HFFc6 (cell line): Measurements from ENCODE around the gene EEF1A1. TPM values are rescaled to one million over a fixed set of nuclear protein-coding genes. Genes with fewer than 3 reads are reported as not detected.
A peak's percentile ranks its signal among the peaks of the same experiment; 100 is the strongest.
"Not testable (repeated sequence)": the region's sequence is repeated elsewhere in the genome, so short reads cannot be mapped to it uniquely, and the experiment has no call there.

ENCODE experiments used
- DNase-seq: peaks from one replicate; pipeline ENCODE4 v3.0.0-alpha.2; 2018
- H3K27ac Mint-ChIP-seq: 2 replicates; pipeline ENCODE4 v1.8.0; 2020; ENCODE audit warnings: mild to moderate bottlenecking, mixed read lengths
- H3K27me3 Mint-ChIP-seq: 2 replicates; pipeline ENCODE4 v1.8.0; 2021; ENCODE audit warnings: mild to moderate bottlenecking, moderate library complexity, mixed read lengths; ENCODE audit not compliant: insufficient read depth
- H3K36me3 Mint-ChIP-seq: 2 replicates; pipeline ENCODE4 v1.8.0; 2021; ENCODE audit warnings: low read depth, mixed read lengths
- H3K4me1 Mint-ChIP-seq: 2 replicates; pipeline ENCODE4 v1.8.0; 2020; ENCODE audit warnings: low read depth, mixed read lengths
- H3K4me3 Mint-ChIP-seq: 2 replicates; pipeline ENCODE4 v1.8.0; 2020; ENCODE audit warnings: mild to moderate bottlenecking, moderate library complexity, mixed read lengths
- H3K9me3 Mint-ChIP-seq: 2 replicates; pipeline ENCODE4 v1.8.0; 2020; ENCODE audit warnings: mild to moderate bottlenecking, mixed read lengths
- CTCF ChIP-seq: fragments of 200-600 bp; sonication (generic); IDR thresholded peaks from 2 replicates; pipeline ENCODE4 v1.5.0; 2021; ENCODE audit warnings: antibody characterized with exemption, mild to moderate bottlenecking
- total RNA-seq, 6 experiments: library from RNA; stranded (reverse); fragmentation: NEBNext Ultra II Directional; extraction: Animal tissue kit (Norgen Biotek cat#: 25700); gene quantifications; 2 replicates in 1 of 6; 3 replicates in 5 of 6; pipeline ENCODE4 v1.2.3, GENCODE V29; 2021

Gene EEF1A1
- total RNA-seq, 6 experiments from 2014 or later, result 8,709 to 10,268 (median 10,123) TPM

GRCh38 chr6:73518100-73518981, 2.5 kb downstream of the EEF1A1 start:
- Mint-ChIP-seq H3K9me3 (peaks cover 48% of the 10 kb centered on the region), H3K36me3 (peaks cover 59% of the 10 kb centered on the region), H3K4me3 (peak overlapping the region; percentile 97), H3K27ac (peak overlapping the region; percentile 100), H3K4me1 (peaks cover 39% of the 10 kb centered on the region), H3K27me3 (peaks cover 74% of the 10 kb centered on the region)
- DNase-seq, result not testable (repeated sequence)

DNA sequence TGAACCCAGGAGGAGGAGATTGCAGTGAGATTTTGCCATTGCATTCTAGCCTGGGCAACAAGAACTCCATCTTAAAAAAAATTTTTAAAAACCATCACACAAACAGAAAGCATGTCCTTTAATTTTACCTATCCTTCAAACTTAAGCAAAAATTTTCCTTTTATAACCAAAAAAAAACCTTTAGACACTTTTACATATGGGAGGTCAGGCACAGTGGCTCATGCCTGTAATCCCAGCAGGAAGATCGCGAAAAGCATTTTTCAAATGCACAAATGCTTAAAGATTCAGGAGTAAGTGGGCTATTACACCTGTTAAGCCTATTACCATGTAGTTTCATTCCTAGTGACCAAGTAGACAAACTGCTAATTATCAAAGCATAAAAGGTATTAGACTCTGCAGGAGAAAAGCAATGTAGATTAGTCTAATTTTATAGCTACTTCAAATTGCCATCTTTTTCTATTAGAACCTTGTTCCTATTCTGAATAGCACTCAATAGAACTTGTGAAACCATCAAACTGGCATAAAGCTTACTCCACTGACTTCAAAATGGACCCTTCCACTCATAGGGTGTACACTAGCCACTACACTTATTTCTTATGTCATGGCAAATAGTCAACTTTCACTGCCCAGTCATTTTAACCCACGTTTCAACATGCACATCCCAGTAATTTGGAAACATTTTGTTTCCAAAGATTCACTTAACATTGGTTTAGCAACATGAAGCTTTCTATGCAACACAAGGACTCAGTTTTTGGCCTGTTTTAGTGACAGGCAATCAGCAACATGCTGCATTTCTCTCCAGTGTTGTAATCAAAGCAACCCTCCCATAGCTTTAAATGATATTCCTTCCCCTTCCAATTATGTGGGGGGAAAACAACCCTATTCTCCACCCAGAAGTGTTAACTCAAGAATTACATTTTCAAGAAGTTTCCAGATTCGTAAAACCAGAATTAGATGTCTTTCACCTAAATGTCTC, 4.0 kb downstream of the EEF1A1 start:
- H3K9me3 Mint-ChIP-seq, result peaks cover 50% of the 10 kb centered on the region
- TF ChIP-seq CTCF, result no peak
- peaks cover 85% of the 10 kb centered on the region for H3K27me3 Mint-ChIP-seq
- DNase-seq, result no peak
- H3K27ac Mint-ChIP-seq, result peak overlapping the region; percentile 100
- peaks cover 59% of the 10 kb centered on the region for H3K36me3 Mint-ChIP-seq
- peak overlapping the region; percentile 97 for H3K4me3 Mint-ChIP-seq
- peaks cover 28% of the 10 kb centered on the region for H3K4me1 Mint-ChIP-seq

DNA sequence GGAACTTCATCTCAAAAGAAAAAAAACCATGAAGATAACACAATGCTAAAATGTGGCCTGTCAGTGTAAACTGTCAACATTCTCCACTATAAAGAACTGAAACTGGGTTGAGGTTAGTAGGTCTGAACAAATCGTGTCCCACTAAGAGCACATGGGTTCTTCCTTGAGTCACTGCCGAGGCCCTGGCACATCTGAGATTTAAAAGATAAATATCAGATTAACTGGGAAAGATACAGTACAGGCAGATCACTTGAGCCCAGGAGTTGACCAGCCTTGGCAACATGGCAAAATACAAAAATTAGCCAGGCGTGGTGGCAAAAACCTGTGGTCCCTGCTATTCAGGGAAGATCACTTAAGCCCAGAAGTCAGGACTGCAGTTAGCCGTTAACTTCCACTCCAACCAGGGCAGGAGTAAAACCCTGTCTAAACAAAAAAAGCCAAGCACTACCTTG, 5.6 kb downstream of the EEF1A1 start:
- peak overlapping the region; percentile 97 for H3K4me3 Mint-ChIP-seq
- peaks cover 43% of the 10 kb centered on the region for H3K9me3 Mint-ChIP-seq
- no peak for DNase-seq
- peak overlapping the region; percentile 100 for H3K27ac Mint-ChIP-seq
- H3K36me3 Mint-ChIP-seq, result peaks cover 51% of the 10 kb centered on the region
- peaks cover 25% of the 10 kb centered on the region for H3K4me1 Mint-ChIP-seq
- peaks cover 86% of the 10 kb centered on the region for H3K27me3 Mint-ChIP-seq
- TF ChIP-seq CTCF, result no peak

DNA sequence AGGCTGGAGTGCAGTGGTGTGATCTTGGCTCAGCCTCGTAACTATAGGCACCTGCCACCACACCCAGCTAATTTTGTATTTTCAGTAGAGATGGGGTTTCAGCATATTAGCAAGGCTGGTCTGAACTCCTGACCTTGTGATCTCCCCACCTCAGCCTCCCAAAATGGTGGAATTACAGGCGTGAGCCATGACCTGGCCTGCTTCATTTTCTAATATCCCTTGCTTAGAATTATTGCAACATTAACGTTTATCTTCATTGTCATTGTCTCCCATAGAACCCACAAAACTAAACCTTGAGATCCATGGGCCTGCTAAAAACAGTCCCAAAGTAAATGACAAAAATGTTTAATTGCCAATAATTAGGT, 6.1 kb downstream of the EEF1A1 start:
- DNase-seq, result no peak
- peaks cover 81% of the 10 kb centered on the region for H3K27me3 Mint-ChIP-seq
- peaks cover 38% of the 10 kb centered on the region for H3K9me3 Mint-ChIP-seq
- H3K4me1 Mint-ChIP-seq, result peaks cover 25% of the 10 kb centered on the region
- peak overlapping the region; percentile 97 for H3K4me3 Mint-ChIP-seq
- no peak for TF ChIP-seq CTCF
- peaks cover 46% of the 10 kb centered on the region for H3K36me3 Mint-ChIP-seq
- peak overlapping the region; percentile 100 for H3K27ac Mint-ChIP-seq

DNA sequence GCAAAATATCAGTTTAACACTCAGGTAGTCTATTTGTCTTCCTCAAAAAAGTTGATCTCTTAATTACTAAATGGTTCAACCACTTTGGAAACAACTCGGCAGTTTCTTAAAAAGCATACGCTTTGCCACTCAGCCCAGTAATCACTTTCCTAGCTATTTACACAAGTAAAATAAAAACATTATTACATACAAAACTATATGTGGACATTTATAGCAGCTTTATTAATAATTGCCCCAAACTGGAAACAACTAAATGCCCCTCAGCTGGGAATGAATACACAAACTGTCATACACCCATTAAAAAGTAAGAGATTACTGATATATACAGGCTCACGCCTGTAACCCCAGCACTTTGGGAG, 7.4 kb downstream of the EEF1A1 start:
- Mint-ChIP-seq H3K27ac (peak overlapping the region; percentile 43), H3K4me3 (peak overlapping the region; percentile 34), H3K36me3 (peaks cover 34% of the 10 kb centered on the region), H3K27me3 (peaks cover 69% of the 10 kb centered on the region), H3K4me1 (peaks cover 25% of the 10 kb centered on the region), H3K9me3 (peaks cover 26% of the 10 kb centered on the region)
- DNase-seq, result peak; percentile 38
- no peak for TF ChIP-seq CTCF
